ENCODE data around the gene SCARB1.

DNA sequence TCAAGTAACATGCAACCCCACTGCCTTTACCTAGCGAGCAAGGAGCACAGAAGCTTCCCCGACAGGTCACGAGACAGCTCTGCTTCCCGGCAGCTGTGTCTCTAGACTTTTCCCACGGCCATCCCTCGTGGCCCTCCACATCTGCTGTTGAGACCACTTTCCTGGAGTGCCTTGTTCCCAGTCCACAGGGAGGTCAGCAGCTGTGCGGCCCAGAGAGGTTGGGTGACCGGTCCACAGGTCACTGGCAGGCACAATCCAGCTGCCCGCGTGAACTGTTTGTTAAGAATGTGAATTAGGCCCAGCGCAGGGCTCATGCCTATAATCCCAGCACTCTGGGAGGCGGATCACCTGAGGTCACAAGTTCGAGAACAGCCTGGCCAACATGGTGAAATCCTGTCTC is 71.5 kb downstream of the SCARB1 start:
- TF ChIP-seq, protein P1, sequence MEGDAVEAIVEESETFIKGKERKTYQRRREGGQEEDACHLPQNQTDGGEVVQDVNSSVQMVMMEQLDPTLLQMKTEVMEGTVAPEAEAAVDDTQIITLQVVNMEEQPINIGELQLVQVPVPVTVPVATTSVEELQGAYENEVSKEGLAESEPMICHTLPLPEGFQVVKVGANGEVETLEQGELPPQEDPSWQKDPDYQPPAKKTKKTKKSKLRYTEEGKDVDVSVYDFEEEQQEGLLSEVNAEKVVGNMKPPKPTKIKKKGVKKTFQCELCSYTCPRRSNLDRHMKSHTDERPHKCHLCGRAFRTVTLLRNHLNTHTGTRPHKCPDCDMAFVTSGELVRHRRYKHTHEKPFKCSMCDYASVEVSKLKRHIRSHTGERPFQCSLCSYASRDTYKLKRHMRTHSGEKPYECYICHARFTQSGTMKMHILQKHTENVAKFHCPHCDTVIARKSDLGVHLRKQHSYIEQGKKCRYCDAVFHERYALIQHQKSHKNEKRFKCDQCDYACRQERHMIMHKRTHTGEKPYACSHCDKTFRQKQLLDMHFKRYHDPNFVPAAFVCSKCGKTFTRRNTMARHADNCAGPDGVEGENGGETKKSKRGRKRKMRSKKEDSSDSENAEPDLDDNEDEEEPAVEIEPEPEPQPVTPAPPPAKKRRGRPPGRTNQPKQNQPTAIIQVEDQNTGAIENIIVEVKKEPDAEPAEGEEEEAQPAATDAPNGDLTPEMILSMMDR (IDR thresholded peaks at IDR 0.05; ENCODE audit: insufficient read depth, low read length), result no peak
- no peak for TF ChIP-seq POLR2AphosphoS5 (IDR thresholded peaks at IDR 0.05; ENCODE audit: low read depth)

Measured in HL-60 (cell line).